GM03348 (cell line): ENCODE data around the gene IFI35.
A peak's percentile ranks its signal among the peaks of the same experiment; 100 is the strongest.
"Not testable (repeated sequence)": the region's sequence is repeated elsewhere in the genome, so short reads cannot be mapped to it uniquely, and the experiment has no call there.

ENCODE experiments used
- DNase-seq: peaks from one replicate; pipeline ENCODE4 v3.0.0; 2012; ENCODE audit warnings: low spot score

Gene IFI35

DNA sequence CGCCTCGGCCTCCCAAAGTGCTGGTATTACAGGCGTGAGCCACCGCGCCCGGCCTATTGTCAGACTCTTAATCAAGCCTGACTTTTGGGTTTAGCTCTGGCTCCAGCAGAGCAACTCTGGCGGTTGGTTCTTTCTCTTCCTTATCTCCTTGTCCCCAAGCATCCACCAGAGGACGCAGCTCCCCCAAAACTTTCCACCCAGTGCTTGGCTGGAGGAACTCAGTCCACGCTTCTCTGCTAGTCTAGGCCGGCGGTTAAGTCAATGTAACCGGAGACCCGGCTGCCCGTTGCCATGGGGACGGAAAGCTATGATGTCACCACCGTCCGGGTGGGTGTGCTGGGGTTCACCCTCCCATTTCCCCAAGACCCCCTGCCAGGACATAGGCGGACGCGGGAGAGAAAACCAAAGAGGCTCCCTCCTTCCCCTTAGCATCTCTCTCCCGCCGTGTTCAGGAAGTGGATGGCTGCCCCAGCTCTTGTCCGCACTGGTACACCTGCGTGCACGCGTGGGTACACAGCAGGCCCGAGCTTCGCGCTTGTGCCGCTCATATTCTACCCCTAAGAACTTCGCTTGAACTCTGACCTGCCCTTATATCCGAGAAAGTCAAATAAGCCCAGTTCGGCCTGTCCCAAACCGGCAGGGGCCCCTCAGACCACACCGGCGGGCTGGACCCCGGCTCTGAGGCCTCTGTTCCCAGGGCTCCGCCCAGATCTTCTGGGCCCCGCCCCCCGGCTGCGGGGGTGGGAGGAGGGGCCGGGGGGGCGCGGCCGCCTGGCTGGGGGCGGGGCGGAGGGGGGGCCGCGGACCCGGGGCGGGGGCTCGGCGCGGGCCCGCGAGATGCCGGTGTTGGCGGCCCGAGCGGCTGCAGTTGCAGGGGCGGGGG lies 18.1 kb downstream of the IFI35 start, which contains the start of gene RND2:
RND2 (plus strand) TSS at position 825 of the 883 bp plus-strand sequence. CDS start 117 bp downstream, outside the sequence.
- DNase-seq, result peak; percentile 97

DNA sequence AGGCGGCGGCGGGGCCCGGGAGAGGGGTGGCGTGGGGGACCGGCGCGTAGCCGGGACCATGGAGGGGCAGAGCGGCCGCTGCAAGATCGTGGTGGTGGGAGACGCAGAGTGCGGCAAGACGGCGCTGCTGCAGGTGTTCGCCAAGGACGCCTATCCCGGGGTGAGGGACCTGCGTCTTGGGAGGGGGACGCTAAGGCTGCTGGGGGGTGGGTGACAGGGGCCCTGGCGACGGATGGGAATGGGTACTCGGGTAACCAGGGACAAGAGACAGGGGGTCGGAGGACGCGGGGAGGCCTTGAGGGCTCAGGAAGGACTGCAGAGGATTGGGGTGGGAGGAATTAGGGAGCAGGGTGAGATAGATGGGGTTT lies 18.7 kb downstream of the IFI35 start:
- DNase-seq, result no peak

DNA sequence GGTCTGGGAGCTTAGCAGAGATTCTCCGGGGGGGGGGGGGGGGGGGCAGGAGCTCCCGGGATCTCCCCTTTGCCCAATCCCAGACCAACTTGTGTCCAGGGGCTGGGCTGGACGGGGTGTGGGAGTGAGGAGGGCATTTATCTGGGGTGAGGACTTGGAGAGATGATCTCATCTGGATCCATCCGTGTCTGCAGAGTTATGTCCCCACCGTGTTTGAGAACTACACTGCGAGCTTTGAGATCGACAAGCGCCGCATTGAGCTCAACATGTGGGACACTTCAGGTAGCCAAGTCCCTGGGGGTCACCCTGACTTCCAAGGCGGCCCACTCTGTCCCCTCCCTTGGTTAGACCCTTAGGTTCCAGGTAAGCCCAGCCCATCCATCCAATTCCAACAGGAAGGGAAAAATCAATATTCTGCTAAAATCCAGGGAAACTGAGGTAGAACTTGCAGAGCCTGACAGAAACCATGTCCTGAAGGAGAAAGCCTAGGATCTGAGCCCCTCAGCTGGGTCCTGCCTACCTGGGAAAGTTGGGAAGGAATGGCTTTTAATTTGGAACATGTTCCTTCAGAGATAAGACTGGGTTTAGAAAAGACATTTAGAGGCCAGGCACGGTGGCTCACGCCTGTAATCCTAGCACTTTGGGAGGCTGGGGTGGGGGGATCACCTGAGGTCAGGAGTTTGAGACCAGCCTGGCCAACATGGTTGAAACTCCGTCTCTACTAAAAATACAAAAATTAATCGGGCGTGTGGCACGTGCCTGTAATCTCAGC lies 19.4 kb downstream of the IFI35 start:
- no peak for DNase-seq

DNA sequence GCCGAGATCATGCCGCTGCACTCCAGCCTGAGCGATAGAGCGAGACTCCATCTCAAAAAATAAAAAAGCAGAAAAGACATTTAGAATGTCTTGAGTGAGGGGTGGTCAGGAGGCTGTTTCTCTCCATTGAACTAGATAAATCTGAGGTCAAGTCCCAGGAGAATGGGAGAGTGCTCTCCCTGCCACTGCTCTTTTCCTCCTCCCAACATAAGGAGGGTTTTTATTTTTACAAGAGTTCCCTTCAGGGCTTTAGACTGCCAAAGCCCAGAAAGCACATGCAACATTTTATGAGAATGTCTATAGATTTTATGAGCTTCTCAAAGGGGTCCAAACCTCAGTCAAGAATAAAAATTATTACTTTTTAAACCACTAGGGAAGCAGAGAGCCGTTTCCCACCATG lies 20.0 kb downstream of the IFI35 start:
- no peak for DNase-seq

DNA sequence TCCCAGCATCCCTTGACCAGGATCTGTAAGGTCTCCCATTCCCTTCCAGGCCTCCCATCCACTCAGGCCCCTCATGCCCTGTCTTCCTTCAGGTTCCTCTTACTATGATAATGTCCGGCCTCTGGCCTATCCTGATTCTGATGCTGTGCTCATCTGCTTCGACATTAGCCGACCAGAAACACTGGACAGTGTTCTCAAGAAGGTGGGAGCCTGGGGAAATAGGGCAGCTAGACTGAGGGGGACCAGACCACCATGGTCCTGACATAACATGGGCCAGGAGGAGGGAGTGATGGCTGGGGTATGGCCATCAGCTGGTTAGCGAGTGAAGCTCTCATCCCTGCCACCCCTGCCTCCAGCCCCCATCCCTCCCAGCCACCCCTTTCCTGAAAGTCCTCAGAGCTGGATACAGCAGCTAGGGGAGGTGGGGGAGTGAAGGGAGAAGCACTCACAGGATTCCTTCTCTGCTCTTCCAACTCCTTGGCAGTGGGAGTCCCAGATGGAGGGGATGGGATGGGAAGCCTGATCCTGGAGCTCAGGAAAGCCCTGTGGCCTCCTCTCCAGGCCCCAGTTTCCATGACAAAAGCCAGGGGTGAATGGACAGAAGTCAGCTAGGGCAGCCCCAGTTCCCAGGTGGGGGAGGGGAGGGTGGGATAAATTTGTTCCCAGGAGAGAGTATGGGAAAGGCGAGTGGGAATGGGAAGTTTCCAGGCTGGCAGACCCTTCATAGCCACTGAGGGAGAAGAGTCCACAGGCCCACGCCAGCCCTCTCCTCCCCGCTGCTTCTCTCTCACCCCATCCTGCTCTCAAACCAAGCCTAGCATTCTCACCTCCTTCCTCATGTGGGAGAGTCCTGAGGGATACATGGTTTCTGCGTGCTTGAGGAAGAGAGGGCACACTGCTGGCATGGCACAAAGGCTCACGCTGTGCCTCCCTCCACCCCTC lies 20.8 kb downstream of the IFI35 start:
- no peak for DNase-seq

DNA sequence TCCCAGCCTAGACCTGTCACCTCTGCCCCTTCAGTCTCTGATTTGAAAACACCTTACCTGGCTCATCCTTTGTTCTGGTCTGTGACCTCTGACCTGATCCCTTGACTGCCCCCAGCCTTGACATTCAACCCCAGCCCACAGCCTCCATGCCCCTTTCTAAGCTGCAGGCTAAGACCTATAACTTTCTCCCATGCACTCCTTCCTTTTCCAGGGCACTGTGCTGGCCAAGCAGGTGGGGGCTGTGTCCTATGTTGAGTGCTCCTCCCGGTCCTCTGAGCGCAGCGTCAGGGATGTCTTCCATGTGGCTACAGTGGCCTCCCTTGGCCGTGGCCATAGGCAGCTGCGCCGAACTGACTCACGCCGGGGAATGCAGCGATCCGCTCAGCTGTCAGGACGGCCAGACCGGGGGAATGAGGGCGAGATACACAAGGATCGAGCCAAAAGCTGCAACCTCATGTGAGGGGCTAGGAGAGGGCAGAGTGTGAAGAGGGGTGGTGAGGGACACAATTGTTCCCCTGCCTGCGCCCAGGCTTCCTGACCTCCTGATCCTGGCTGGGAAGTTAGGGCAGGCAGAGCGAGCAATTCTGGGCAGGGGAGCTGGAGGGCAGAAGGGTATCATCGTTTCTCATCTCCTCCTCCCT lies 21.8 kb downstream of the IFI35 start:
- no peak for DNase-seq

DNA sequence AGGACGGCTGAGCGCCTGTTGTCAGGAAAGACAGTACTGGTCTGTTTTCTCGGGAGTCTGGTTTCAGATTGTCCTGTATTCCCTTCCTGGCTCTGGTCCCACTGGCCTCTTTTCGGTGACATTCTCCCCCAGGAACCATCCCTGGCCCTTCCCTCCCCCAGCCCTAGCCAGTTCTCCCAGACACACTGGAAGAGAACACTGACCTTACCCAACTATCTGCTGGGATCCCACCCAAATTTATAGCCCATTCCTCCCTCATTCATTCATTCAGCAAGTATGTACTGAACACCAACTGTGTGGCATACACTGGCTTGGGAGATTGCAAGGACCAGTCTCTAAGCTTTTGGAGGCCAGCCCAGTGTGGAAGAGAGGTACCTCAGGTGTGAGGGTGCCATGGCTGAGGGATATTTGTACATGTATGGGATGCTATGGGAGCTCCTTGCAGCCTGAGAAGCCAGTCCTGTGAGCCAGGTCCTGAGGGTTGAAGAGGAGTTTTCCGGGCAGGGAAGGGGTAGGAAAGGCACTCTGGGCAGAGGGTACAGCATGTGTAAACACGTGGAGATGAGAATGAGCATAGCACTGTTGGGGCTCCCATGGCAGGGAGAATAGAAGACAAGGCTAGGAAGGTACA lies 23.7 kb downstream of the IFI35 start:
- no peak for DNase-seq

DNA sequence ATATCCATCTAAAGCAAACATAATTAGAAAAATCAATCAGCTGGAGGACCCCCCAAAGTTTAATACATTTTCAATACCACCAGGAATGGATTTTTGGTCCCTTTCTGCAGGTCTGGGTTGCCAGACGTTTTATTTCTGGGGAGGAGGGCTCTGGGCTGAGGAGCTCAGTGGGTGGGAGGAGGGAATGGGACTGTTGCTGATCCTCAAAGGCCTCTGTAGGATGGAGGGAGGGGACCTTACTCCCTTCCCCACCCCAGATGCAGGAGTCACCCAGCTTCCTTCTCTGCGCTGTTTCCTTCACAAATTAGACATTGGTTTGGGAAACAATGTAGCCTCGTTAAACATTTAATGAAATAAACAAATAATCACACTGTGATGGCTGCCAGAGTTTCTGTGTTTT lies 25.1 kb downstream of the IFI35 start:
- DNase-seq, result no peak

DNA sequence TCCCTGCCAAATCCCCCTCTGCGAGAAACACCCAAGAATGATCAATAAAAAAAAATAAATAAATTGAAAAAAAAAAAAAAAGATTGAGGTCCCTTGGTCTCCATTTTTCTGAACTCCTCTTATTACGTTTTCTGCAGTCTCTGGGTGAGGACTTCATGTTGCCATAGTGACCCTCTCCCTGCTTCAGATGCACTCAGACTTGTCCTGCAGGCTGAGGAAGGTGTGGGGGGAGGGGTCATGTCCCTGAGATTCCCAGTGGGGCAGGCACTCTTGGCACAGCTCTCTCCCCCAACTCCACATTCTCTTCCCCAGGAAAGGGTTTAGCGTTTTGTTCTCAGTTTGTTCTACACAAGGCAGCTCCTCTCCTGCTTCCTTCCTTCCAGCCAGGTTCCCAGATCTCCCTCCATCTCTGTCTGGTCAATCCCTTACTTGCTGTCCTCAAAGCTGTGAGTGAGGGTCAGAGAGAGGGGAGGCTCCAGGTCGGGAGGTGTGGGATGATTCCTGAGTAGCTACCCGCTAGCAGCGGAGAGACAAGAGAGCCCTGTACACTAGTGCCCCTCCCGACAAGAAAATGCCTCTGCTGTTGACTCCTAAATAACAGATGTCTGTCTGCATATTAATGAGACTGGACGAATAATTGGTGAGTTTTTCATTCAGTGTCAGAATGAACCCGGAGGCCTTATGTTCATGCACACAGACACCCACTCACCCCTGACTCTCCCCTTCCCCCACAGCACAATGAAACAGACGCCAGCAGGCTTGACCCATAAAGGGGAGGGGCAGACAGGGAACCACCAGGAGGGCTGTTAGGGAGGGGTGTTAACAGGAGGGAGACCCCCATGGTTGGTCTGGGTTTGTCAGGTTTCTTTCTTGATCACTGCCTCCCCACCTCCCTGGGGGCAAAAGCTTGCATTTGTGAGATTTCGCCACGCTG lies 27.6 kb downstream of the IFI35 start:
- no peak for DNase-seq

DNA sequence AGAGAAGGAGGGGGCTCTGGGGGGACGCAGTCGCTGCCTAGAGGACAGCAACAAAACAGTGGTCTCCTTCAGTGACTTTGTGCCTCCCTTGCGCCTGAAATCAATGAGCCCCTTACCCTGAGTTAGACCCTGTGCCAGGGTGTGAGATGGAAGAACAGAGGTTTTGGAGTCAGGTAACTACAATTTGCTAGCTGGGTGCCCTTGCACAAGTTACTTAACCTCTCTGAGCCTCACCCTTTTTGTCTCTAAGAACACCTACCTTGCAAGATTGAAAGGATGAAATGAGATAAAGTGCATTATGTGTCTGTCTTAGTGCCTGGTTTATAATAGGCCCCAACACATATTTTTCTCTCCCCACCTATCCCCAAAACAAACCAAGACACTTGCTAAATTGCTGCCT lies 28.3 kb downstream of the IFI35 start:
- no peak for DNase-seq

DNA sequence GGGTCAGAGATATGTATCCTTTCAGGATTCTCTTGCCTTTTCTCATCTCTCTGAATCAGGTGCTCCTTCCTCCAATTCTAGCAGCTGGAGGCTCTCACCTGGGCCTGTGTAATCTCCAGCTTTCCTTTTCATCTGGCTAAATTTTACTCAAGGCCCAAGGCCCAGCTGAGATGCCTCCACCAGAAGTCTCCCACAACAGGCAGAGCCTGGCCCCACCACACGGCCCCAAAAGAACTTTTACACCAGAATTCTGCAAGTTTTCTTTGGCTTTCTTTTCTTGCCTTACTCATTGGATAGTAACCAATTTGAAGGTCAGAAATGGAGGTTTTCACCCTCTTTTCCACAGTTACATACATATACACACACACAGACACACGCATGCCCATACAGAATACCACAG lies 33.1 kb downstream of the IFI35 start:
- no peak for DNase-seq

DNA sequence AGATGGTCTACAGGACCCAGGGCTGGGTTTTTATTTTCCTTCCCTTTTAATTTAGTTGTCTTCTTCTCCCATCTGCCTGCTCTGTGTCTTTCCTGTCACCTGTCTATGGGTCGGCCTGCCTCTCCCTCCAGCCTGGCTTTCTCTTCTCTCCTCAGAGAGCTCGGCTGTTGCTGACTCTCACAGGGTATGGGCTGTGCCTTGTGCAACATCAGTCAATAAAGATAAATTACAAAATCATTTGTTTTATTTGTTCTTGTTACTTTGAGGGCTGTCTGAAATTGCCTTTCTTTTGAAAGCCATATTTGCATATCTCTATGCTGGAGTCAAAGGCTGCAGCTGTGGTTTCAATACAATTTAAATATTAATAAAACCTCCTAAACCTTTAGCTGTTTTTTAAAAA lies 34.1 kb downstream of the IFI35 start:
- no peak for DNase-seq

DNA sequence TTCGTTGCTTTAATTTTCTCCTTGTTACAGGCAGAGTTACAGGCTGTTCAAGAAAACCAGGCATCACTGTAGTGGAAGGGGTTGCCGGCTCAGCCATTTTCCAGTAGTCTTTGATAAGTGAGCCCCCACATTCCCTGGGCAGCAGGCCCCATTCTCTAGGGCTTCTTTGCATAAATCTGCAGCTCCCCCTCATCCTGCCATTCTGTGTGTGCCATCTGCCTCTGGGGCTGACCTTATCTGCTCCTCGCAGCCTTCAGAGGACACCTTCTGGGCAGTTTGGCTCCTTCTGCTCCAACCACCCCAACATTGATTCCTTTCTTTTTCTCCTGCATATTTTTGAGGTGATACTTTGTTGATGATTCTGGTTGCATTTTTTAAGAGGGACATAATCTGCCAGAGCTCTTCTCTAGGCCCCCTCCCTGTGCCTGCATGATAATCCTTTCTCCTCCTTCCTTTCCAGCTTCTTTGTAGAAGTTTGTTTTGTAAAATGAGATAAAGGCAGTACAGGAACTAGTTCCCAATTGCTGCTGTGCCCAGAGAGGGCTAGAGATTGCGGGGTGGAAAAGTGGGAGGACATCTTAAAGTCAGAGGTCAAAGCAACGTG lies 35.5 kb downstream of the IFI35 start:
- peak; percentile 23 for DNase-seq

DNA sequence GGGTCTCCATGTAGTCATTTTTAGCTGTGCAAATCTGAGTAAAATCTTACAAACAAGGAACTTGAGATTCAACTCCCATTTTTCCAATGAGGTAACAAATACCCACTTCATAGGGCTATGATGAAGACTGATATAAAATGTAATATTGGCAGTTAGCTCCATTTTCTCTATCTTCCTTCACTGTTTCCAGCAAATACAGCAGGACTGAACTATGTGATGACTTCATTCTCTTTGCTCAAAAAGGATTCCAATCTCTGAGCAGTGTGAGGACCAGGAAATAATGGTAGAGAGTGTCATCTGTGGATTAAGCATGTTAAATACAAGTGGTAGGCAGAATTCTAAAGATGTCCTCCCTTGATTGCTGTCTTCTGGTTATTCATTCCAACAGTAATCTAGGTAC lies 36.7 kb downstream of the IFI35 start:
- DNase-seq, result peak; percentile 32

DNA sequence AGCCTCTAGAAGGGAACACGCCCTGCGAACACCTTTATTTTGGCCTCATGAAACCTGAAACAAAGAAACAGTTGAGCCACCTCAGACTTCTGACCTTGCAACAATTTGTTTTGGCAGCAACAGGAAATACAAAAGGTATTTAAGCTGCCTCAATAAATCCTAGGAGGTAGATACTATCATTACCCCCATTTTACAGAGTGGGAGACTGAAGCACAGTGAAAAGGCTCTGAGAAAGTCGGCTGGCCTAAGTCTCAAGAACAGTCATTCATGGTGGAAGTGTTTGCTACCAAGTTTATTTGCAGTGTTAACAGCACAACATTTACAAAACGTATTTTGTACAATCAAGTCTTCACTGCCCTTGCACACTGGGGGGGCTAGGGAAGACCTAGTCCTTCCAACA lies 37.4 kb downstream of the IFI35 start:
- DNase-seq, result no peak

DNA sequence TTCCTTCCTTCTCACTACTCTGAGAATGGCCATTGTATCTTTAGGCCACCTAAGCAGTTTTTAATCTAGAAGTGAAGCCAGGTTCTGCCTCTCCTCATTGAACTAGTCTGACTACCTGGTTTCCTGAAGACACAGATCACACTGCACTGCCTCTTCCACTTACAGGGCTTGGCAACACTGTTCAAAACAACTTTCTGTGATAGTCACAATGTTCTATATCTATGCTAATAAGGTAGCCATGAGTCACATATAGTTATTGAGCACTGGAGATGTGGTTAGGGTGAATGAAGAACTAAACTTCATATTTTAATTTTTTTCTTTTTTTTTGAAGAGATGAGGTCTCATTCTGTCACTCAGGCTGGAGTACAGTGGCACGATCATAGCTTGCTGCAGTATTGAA lies 45.4 kb downstream of the IFI35 start:
- DNase-seq, result no peak

DNA sequence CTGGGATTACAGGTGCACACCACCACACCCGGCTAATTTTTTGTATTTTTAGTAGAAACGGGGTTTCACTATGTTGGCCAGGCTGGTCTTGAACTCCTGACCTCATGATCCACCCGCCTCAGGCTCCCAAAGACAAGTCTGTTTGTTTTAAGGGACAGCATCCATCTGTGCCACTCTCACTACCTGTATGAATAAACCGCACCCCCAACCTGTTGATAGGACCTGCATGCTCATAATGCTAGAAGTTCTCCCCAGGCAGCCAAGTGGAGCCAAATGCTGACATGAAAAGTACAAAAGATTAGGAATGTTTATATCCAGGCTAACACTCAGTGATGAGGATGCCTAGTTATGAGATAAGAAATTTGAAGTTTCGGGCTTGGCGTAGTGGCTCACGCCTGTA lies 46.4 kb downstream of the IFI35 start:
- not testable (repeated sequence) for DNase-seq

DNA sequence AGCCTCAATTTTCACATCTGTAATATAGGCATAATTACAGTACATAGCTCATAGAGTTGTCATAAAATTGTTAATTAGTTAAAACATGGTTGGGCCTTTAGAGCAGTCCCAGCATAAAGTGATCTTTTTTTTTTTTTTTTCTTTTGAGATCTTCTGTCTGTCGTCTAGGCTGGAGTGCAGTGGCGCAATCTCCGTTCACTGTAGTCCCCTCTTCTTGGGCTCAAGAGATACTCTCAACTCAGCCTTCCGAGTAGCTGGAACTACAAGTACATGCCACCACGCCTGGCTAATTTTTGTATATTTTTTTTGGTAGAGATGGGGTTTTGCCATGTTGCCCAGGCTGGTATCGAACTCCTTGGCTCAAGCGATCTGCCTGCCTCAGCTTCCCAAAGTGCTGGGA lies 49.5 kb downstream of the IFI35 start:
- no peak for DNase-seq

DNA sequence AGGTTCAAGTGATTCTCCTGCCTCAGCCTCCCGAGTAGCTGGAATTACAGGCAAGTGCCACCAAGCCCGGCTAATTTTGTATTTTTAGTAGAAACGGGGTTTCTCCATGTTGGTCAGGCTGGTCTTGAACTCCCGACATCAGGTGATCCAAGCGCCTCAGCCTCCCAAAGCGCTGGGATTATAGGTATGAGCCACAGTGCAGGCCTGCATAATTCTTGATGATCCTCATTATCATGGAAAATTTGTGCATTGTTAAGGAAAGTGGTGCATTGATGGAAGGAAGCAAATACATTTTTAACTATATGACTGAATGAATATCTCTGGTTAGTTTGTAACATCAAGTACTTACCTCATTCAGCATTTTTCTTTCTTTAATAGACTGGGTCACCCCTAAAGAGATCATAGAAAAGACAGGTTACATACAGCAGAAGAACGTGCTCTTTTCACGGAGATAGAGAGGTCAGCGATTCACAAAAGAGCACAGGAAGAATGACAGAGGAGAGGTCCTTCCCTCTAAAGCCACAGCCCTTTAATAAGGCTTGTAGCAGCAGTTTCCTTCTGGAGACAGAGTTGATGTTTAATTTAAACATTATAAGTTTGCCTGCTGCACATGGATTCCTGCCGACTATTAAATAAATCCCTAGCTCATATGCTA lies 56.5 kb downstream of the IFI35 start:
- DNase-seq, result no peak
